Measurements from ENCODE around the gene DSCAM.

The DSCAM gene

GRCh38 chr21:40751221-40751620 lies 95.7 kb downstream of the DSCAM start:
- no peak for TF ChIP-seq EGR1 (IDR thresholded peaks at IDR 0.05)
- TF ChIP-seq EP300 (IDR thresholded peaks at IDR 0.05; ENCODE audit: borderline replicate concordance): no peak
- TF ChIP-seq ZBTB7A (IDR thresholded peaks at IDR 0.05; ENCODE audit: low read depth): no peak
- no peak for TF ChIP-seq RAD21 (IDR thresholded peaks at IDR 0.05; ENCODE audit: low read depth)
- TF ChIP-seq, protein P1, sequence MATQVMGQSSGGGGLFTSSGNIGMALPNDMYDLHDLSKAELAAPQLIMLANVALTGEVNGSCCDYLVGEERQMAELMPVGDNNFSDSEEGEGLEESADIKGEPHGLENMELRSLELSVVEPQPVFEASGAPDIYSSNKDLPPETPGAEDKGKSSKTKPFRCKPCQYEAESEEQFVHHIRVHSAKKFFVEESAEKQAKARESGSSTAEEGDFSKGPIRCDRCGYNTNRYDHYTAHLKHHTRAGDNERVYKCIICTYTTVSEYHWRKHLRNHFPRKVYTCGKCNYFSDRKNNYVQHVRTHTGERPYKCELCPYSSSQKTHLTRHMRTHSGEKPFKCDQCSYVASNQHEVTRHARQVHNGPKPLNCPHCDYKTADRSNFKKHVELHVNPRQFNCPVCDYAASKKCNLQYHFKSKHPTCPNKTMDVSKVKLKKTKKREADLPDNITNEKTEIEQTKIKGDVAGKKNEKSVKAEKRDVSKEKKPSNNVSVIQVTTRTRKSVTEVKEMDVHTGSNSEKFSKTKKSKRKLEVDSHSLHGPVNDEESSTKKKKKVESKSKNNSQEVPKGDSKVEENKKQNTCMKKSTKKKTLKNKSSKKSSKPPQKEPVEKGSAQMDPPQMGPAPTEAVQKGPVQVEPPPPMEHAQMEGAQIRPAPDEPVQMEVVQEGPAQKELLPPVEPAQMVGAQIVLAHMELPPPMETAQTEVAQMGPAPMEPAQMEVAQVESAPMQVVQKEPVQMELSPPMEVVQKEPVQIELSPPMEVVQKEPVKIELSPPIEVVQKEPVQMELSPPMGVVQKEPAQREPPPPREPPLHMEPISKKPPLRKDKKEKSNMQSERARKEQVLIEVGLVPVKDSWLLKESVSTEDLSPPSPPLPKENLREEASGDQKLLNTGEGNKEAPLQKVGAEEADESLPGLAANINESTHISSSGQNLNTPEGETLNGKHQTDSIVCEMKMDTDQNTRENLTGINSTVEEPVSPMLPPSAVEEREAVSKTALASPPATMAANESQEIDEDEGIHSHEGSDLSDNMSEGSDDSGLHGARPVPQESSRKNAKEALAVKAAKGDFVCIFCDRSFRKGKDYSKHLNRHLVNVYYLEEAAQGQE (IDR thresholded peaks at IDR 0.05; ENCODE audit: low read depth): no peak

DNA sequence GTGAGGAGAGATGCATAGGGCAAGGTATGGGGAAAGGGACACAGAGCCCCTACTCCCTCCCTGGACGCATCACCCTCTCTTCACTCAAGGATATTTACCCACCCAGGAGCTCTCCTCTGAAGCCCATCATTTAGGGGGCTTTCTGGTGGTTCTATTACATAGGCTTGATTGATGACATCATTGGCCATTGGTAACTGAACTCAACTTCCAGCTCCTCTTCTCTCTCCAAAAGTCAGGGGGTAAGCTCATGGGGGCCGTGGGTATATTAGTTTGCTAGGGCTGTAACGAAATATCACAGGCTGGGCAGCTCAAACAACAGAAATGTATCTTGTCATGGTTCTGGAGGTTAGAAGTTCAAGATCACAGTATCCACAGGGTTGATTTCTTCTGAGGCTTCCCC lies 110.8 kb downstream of the DSCAM start:
- no peak for TF ChIP-seq TCF12 (IDR thresholded peaks at IDR 0.05; ENCODE audit: low read depth)
- TF ChIP-seq YY1 (IDR thresholded peaks at IDR 0.05; ENCODE audit: low read depth): no peak
- TF ChIP-seq, protein P2, sequence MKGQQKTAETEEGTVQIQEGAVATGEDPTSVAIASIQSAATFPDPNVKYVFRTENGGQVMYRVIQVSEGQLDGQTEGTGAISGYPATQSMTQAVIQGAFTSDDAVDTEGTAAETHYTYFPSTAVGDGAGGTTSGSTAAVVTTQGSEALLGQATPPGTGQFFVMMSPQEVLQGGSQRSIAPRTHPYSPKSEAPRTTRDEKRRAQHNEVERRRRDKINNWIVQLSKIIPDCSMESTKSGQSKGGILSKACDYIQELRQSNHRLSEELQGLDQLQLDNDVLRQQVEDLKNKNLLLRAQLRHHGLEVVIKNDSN (IDR thresholded peaks at IDR 0.05): no peak
- TF ChIP-seq, protein P1 (IDR thresholded peaks at IDR 0.05; ENCODE audit: low read depth): no peak
- TF ChIP-seq ZBTB7A (IDR thresholded peaks at IDR 0.05; ENCODE audit: low read depth): no peak
- no peak for TF ChIP-seq CREB1 (IDR thresholded peaks at IDR 0.05; ENCODE audit: low read depth)
- no peak for TF ChIP-seq EGR1 (IDR thresholded peaks at IDR 0.05)
- TF ChIP-seq TEAD4 (IDR thresholded peaks at IDR 0.05): no peak
- TF ChIP-seq TAF1 (IDR thresholded peaks at IDR 0.05; ENCODE audit: low read depth): no peak
- TF ChIP-seq NFIC (IDR thresholded peaks at IDR 0.05): no peak
- TF ChIP-seq FOXM1 (IDR thresholded peaks at IDR 0.05; ENCODE audit: borderline replicate concordance, low read depth): no peak
- TF ChIP-seq EP300 (IDR thresholded peaks at IDR 0.05; ENCODE audit: borderline replicate concordance): no peak
- TF ChIP-seq CEBPB (IDR thresholded peaks at IDR 0.05): no peak
- TF ChIP-seq, protein P3, sequence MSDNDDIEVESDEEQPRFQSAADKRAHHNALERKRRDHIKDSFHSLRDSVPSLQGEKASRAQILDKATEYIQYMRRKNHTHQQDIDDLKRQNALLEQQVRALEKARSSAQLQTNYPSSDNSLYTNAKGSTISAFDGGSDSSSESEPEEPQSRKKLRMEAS (IDR thresholded peaks at IDR 0.05): no peak
- no peak for TF ChIP-seq RAD21 (IDR thresholded peaks at IDR 0.05; ENCODE audit: low read depth)

DNA sequence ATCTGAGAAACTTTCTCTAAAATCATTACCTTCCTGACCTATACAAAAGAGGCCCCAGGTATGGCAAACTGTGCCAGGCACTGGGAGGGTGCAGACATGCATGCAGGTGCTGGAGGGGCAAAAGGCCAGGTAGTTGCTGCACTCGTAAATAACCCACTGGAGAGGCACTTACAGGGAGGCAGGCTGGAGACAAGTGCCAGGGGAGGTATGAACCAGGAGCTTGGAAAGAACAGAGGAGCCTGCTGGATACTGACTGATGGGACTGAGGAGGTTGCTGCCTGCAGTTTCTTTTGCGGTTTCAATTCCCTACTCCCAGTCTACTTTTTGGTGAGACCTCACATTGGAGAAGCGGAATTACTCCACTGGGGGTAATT lies 113.9 kb downstream of the DSCAM start:
- TF ChIP-seq CEBPB (IDR thresholded peaks at IDR 0.05) (no peak), EP300 (IDR thresholded peaks at IDR 0.05; ENCODE audit: borderline replicate concordance) (no peak), CREB1 (IDR thresholded peaks at IDR 0.05; ENCODE audit: low read depth) (no peak), TCF12 (IDR thresholded peaks at IDR 0.05; ENCODE audit: low read depth) (no peak), NFIC (IDR thresholded peaks at IDR 0.05) (no peak), ZBTB7A (IDR thresholded peaks at IDR 0.05; ENCODE audit: low read depth) (no peak), EGR1 (IDR thresholded peaks at IDR 0.05) (no peak), FOXM1 (IDR thresholded peaks at IDR 0.05; ENCODE audit: borderline replicate concordance, low read depth) (no peak), TAF1 (IDR thresholded peaks at IDR 0.05; ENCODE audit: low read depth) (no peak), YY1 (IDR thresholded peaks at IDR 0.05; ENCODE audit: low read depth) (no peak), TEAD4 (IDR thresholded peaks at IDR 0.05) (no peak), RAD21 (IDR thresholded peaks at IDR 0.05; ENCODE audit: low read depth) (no peak)
- TF ChIP-seq, protein P1 (IDR thresholded peaks at IDR 0.05; ENCODE audit: low read depth): no peak
- TF ChIP-seq, protein P2 (IDR thresholded peaks at IDR 0.05): no peak
- TF ChIP-seq, protein P3 (IDR thresholded peaks at IDR 0.05): no peak

- TF ChIP-seq TCF12 (IDR thresholded peaks at IDR 0.05; ENCODE audit: low read depth) (no peak), FOXM1 (IDR thresholded peaks at IDR 0.05; ENCODE audit: borderline replicate concordance, low read depth) (no peak), ZBTB7A (IDR thresholded peaks at IDR 0.05; ENCODE audit: low read depth) (no peak)
- TF ChIP-seq, protein P1 (IDR thresholded peaks at IDR 0.05; ENCODE audit: low read depth): no peak
- TF ChIP-seq, protein P2 (IDR thresholded peaks at IDR 0.05): no peak
Observed at GRCh38 chr21:40732253-40733023, 114.5 kb downstream of the DSCAM start.

Data from Ishikawa (cell line).